Measurements from ENCODE around the gene ARHGEF5.

DNA sequence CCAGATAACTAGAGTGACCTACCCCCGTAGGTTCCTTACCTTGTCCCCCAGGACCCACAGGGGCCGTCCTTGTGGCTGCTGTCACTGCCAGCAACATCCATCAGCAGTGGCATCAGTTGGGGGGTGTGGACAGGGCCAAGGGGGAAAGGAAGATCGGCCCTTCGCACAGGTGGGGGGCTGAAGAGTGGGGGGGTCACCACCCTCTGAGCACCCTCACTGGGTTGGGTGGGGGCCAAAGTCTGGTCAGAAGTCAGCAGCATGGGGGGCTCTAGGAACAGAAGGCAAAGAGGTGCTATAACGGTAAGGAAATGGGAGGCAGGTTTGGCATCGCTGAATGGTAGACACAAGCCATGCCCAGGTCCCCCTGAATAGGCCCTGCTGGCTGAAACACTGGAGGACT, 43.7 kb downstream of the ARHGEF5 start:
- TF ChIP-seq HDAC6 (IDR thresholded peaks at IDR 0.05; ENCODE audit: low read depth, low read length) (no peak), SIN3A (IDR thresholded peaks at IDR 0.05; ENCODE audit: borderline replicate concordance, low read depth, low read length) (no peak), ZFP36 (IDR thresholded peaks at IDR 0.05; ENCODE audit: borderline replicate concordance, low read depth, low read length, partially characterized antibody) (no peak), TBX3 (IDR thresholded peaks at IDR 0.05; ENCODE audit: borderline replicate concordance) (no peak)
- TF ChIP-seq, protein P1, sequence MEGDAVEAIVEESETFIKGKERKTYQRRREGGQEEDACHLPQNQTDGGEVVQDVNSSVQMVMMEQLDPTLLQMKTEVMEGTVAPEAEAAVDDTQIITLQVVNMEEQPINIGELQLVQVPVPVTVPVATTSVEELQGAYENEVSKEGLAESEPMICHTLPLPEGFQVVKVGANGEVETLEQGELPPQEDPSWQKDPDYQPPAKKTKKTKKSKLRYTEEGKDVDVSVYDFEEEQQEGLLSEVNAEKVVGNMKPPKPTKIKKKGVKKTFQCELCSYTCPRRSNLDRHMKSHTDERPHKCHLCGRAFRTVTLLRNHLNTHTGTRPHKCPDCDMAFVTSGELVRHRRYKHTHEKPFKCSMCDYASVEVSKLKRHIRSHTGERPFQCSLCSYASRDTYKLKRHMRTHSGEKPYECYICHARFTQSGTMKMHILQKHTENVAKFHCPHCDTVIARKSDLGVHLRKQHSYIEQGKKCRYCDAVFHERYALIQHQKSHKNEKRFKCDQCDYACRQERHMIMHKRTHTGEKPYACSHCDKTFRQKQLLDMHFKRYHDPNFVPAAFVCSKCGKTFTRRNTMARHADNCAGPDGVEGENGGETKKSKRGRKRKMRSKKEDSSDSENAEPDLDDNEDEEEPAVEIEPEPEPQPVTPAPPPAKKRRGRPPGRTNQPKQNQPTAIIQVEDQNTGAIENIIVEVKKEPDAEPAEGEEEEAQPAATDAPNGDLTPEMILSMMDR (CRISPR knock-in tag; IDR thresholded peaks at IDR 0.05), result no peak
- TF ChIP-seq, protein P2, sequence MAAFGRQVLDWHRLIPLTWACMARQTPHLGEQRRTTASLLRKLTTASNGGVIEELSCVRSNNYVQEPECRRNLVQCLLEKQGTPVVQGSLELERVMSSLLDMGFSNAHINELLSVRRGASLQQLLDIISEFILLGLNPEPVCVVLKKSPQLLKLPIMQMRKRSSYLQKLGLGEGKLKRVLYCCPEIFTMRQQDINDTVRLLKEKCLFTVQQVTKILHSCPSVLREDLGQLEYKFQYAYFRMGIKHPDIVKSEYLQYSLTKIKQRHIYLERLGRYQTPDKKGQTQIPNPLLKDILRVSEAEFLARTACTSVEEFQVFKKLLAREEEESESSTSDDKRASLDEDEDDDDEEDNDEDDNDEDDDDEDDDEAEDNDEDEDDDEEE (CRISPR knock-in tag; IDR thresholded peaks at IDR 0.05), result no peak
